Mesenchymal stem cell (in vitro differentiated cells and primary cell): Measurements from ENCODE around the gene CETP.

ENCODE experiments used
- DNase-seq: peaks from one replicate; pipeline ENCODE4 v3.0.0-alpha.2; 2013
- H2AFZ ChIP-seq: one replicate; pipeline ENCODE4 v1.6.1; 2013; ENCODE audit warnings: low read depth, mild to moderate bottlenecking, control low read depth, inconsistent platforms, low read length, moderate library complexity
- H2AK5ac ChIP-seq: 2 replicates; pipeline ENCODE4 v1.6.1; 2013; ENCODE audit warnings: low read length, moderate library complexity, mild to moderate bottlenecking, inconsistent platforms; ENCODE audit not compliant: severe bottlenecking
- H2BK120ac ChIP-seq: one replicate; pipeline ENCODE4 v1.6.1; 2013; ENCODE audit warnings: low read depth, mild to moderate bottlenecking, inconsistent platforms, low read length, moderate library complexity
- H2BK12ac ChIP-seq, 2 experiments: one replicate each; pipeline ENCODE4 v1.6.1; 2013; ENCODE audit warnings: inconsistent platforms in 2 of 2, low read length in 2 of 2, mild to moderate bottlenecking in 2 of 2, moderate library complexity in 2 of 2, control low read depth in 1 of 2
- H2BK15ac ChIP-seq: one replicate; pipeline ENCODE4 v1.6.1; 2013; ENCODE audit warnings: mild to moderate bottlenecking, low read depth, inconsistent platforms; ENCODE audit not compliant: poor library complexity, severe bottlenecking
- H2BK5ac ChIP-seq: 2 replicates; pipeline ENCODE4 v1.6.1; 2013; ENCODE audit warnings: low read depth, mild to moderate bottlenecking, low read length, control low read depth, inconsistent platforms; ENCODE audit not compliant: poor library complexity, severe bottlenecking
- H3K14ac ChIP-seq, 2 experiments: one replicate each; pipeline ENCODE4 v1.6.1; 2013; ENCODE audit warnings: inconsistent platforms in 2 of 2, low read length in 2 of 2, control low read depth in 1 of 2, mild to moderate bottlenecking in 1 of 2, moderate library complexity in 1 of 2
- H3K18ac ChIP-seq, 2 experiments: one replicate each; pipeline ENCODE4 v1.6.1; 2013; ENCODE audit warnings: inconsistent platforms in 2 of 2, low read length in 2 of 2, control low read depth in 1 of 2, low read depth in 1 of 2, mild to moderate bottlenecking in 1 of 2
- H3K23ac ChIP-seq, 2 experiments: one replicate each; pipeline ENCODE4 v1.6.1; 2013; ENCODE audit warnings: inconsistent platforms in 2 of 2, low read length in 2 of 2, mild to moderate bottlenecking in 2 of 2, moderate library complexity in 2 of 2, control low read depth in 1 of 2
- H3K27ac ChIP-seq: 2 replicates; pipeline ENCODE4 v1.5.1; 2013; ENCODE audit warnings: mild to moderate bottlenecking, moderate library complexity, low read length, control low read depth, inconsistent platforms; ENCODE audit not compliant: poor library complexity, severe bottlenecking
- H3K27me3 ChIP-seq, 2 experiments: 2 replicates each; pipeline versions ENCODE4 v1.6.1 to v1.7.0; 2013; ENCODE audit warnings: low read length in 2 of 2, mild to moderate bottlenecking in 2 of 2, moderate library complexity in 2 of 2, control low read depth in 1 of 2, inconsistent platforms in 1 of 2; ENCODE audit not compliant: control insufficient read depth in 1 of 2, insufficient read depth in 1 of 2
- H3K36me3 ChIP-seq, 2 experiments: 2 replicates each; pipeline versions ENCODE4 v1.6.1 to v1.7.0; 2013; ENCODE audit warnings: low read length in 2 of 2, control low read depth in 1 of 2, inconsistent platforms in 1 of 2, low read depth in 1 of 2, mild to moderate bottlenecking in 1 of 2; ENCODE audit not compliant: insufficient read depth in 2 of 2, control insufficient read depth in 1 of 2
- H3K4ac ChIP-seq, 2 experiments: one replicate each; pipeline ENCODE4 v1.6.1; 2013; ENCODE audit warnings: inconsistent platforms in 2 of 2, low read length in 2 of 2, mild to moderate bottlenecking in 2 of 2, moderate library complexity in 2 of 2, control low read depth in 1 of 2, low read depth in 1 of 2
- H3K4me1 ChIP-seq: 2 replicates; pipeline ENCODE4 v1.6.1; 2013; ENCODE audit warnings: low read depth, low read length, control low read depth; ENCODE audit not compliant: control insufficient read depth, insufficient read depth
- H3K4me2 ChIP-seq: 2 replicates; pipeline ENCODE4 v1.6.1; 2013; ENCODE audit warnings: low read length, mild to moderate bottlenecking, inconsistent platforms; ENCODE audit not compliant: poor library complexity, severe bottlenecking
- H3K4me3 ChIP-seq, 2 experiments: 2 replicates each; pipeline versions ENCODE4 v1.5.1 to v1.7.0; 2013; ENCODE audit warnings: low read length in 2 of 2, mild to moderate bottlenecking in 2 of 2, control low read depth in 1 of 2, low read depth in 1 of 2; ENCODE audit not compliant: insufficient read depth in 1 of 2
- H3K79me1 ChIP-seq: replicated peaks from 2 replicates; pipeline ENCODE4 v1.6.1; 2013; ENCODE audit warnings: mild to moderate bottlenecking, control low read depth, low read length, inconsistent platforms; ENCODE audit not compliant: poor library complexity, severe bottlenecking
- H3K9ac ChIP-seq: 2 replicates; pipeline ENCODE4 v1.7.0; 2013; ENCODE audit warnings: mild to moderate bottlenecking, low read length, moderate library complexity
- H3K9me3 ChIP-seq: 2 replicates; pipeline ENCODE4 v1.7.0; 2013; ENCODE audit warnings: mild to moderate bottlenecking, low read length; ENCODE audit not compliant: control insufficient read depth
- H4K8ac ChIP-seq: one replicate; pipeline ENCODE4 v1.6.1; 2013; ENCODE audit warnings: inconsistent platforms, mild to moderate bottlenecking, low read length, moderate library complexity
- H4K91ac ChIP-seq: one replicate; pipeline ENCODE4 v1.6.1; 2013; ENCODE audit warnings: mild to moderate bottlenecking, low read length, inconsistent platforms
- WGBS: methylation state at CpG from one replicate; pipeline ENCODE4 v1.1.7; 2013; ENCODE audit warnings: mixed read lengths; 5-methylcytosine and 5-hydroxymethylcytosine counted together

Gene CETP

GRCh38 chr16:56915336-56916119 is 46.2 kb upstream of the CETP start:
- 89% methylated on average over 13 of the region's 13 CpGs for WGBS
- no peak overlapping the region for H3K4me2 ChIP-seq
- H3K36me3 ChIP-seq = no peaks in the 10 kb centered on the region
- no peaks in the 10 kb centered on the region for H3K9me3 ChIP-seq
- H3K27ac ChIP-seq = no peak overlapping the region
- H2BK120ac ChIP-seq = no peak overlapping the region
- H2BK5ac ChIP-seq = no peak overlapping the region
- H2AK5ac ChIP-seq = peak overlapping the region; percentile 14
- no peak overlapping the region for H4K91ac ChIP-seq
- no peak overlapping the region for H3K9ac ChIP-seq
- DNase-seq = no peak
- H3K18ac ChIP-seq = no peak overlapping the region
- H3K79me1 ChIP-seq = no peaks in the 10 kb centered on the region
- H4K8ac ChIP-seq = no peak overlapping the region
- no peak overlapping the region for H3K23ac ChIP-seq
- H2AFZ ChIP-seq = no peak overlapping the region
- no peak overlapping the region for H3K4ac ChIP-seq
- no peak overlapping the region for H2BK12ac ChIP-seq
- H2BK15ac ChIP-seq = no peak overlapping the region
- peaks cover 4 to 48% of the 10 kb centered on the region in 2 experiments for H3K27me3 ChIP-seq
- H3K4me1 ChIP-seq = peaks cover 23% of the 10 kb centered on the region
- no peak overlapping the region for H3K14ac ChIP-seq
- no peak overlapping the region for H3K4me3 ChIP-seq

- Histone ChIP-seq H4K8ac (no peak overlapping the region), H3K27me3 (peaks cover 4 to 58% of the 10 kb centered on the region in 2 experiments), H3K79me1 (no peaks in the 10 kb centered on the region), H2BK120ac (no peak overlapping the region), H2BK15ac (no peak overlapping the region), H4K91ac (no peak overlapping the region), H3K23ac (no peak overlapping the region), H3K4me3 (no peak overlapping the region), H2AK5ac (peak overlapping the region; percentile 15), H3K4me2 (no peak overlapping the region), H3K27ac (no peak overlapping the region), H3K14ac (no peak overlapping the region), H2BK5ac (no peak overlapping the region), H3K18ac (no peak overlapping the region), H3K4me1 (peaks cover 15% of the 10 kb centered on the region), H3K4ac (no peak overlapping the region), H3K9me3 (no peaks in the 10 kb centered on the region), H3K9ac (no peak overlapping the region), H2AFZ (no peak overlapping the region), H3K36me3 (no peaks in the 10 kb centered on the region), H2BK12ac (no peak overlapping the region)
- DNase-seq = no peak
- 95% methylated on average over 2 of the region's 5 CpGs for WGBS
Observed at GRCh38 chr16:56916571-56917403, 45.0 kb upstream of the CETP start.

- Histone ChIP-seq H3K4me2 (no peak overlapping the region), H3K4ac (no peak overlapping the region), H3K4me1 (peaks cover 3% of the 10 kb centered on the region), H3K9ac (no peak overlapping the region), H3K27ac (no peak overlapping the region), H3K23ac (no peak overlapping the region), H3K18ac (no peak overlapping the region), H2BK5ac (peak overlapping the region; percentile 36), H2BK15ac (peak overlapping the region; percentile 8), H2AFZ (no peak overlapping the region), H3K14ac (no peak overlapping the region), H3K36me3 (no peaks in the 10 kb centered on the region), H2BK12ac (no peak overlapping the region), H2BK120ac (no peak overlapping the region), H2AK5ac (peak overlapping the region; percentile 70), H3K27me3 (peaks cover 4 to 58% of the 10 kb centered on the region in 2 experiments), H4K8ac (no peak overlapping the region), H3K9me3 (no peaks in the 10 kb centered on the region), H3K79me1 (no peaks in the 10 kb centered on the region), H4K91ac (no peak overlapping the region), H3K4me3 (no peak overlapping the region)
- WGBS = 93% methylated on average over 10 of the region's 12 CpGs
- DNase-seq = no peak
Observed at GRCh38 chr16:56918467-56919012, 43.2 kb upstream of the CETP start.
